ENCODE data around the gene NCKAP5.

DNA sequence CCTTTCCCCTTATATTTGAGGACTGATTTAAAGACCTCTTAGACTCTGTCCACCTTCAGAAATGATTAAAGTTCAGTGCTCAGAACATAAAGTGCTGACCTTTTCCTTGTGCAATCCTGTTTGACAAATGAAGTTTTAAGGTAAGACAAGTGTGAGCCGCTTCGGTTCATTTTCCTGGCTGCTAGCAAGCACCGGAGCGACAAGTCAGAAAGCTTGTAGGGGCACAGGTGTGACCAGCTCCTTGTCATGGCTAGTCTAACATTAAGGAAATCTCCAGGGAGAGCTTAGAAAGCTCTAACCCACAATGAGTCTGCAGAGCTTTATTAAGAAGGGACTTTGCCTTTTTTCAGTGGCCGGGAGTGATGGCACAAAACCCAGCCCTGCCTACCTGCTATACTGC, 2.3 kb upstream of the NCKAP5 start:
- TF ChIP-seq, protein P1, sequence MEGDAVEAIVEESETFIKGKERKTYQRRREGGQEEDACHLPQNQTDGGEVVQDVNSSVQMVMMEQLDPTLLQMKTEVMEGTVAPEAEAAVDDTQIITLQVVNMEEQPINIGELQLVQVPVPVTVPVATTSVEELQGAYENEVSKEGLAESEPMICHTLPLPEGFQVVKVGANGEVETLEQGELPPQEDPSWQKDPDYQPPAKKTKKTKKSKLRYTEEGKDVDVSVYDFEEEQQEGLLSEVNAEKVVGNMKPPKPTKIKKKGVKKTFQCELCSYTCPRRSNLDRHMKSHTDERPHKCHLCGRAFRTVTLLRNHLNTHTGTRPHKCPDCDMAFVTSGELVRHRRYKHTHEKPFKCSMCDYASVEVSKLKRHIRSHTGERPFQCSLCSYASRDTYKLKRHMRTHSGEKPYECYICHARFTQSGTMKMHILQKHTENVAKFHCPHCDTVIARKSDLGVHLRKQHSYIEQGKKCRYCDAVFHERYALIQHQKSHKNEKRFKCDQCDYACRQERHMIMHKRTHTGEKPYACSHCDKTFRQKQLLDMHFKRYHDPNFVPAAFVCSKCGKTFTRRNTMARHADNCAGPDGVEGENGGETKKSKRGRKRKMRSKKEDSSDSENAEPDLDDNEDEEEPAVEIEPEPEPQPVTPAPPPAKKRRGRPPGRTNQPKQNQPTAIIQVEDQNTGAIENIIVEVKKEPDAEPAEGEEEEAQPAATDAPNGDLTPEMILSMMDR (IDR thresholded peaks at IDR 0.05) = no peak
- no peak for TF ChIP-seq POLR2A (IDR thresholded peaks at IDR 0.05)

Measured in ovary (tissue), 3 donors.